Endothelial cell of umbilical vein (primary cell): ENCODE measurements around the gene TTL. TPM values are rescaled to one million over a fixed set of nuclear protein-coding genes. Genes with fewer than 3 reads are reported as not detected.

Source experiments
- BruUV-seq: library from RNA; stranded (reverse); fragments of 400-500 nt; replicated peaks from 2 replicates; lab custom pipeline; 2021; lab: Mats Ljungman, UMichigan
- CTCF ChIA-PET: fragments of 300-600, 350-600 bp; sonication (Branson Sonifier 250); formaldehyde crosslinking; loops from one replicate; lab custom pipeline; 2021; ENCODE audit warnings: antibody characterized with exemption, inconsistent platforms; lab: Charles Lee
- POLR2A ChIA-PET: fragments of 300-600, 350-600 bp; sonication (Branson Sonifier 250); formaldehyde crosslinking; loops from one replicate; lab custom pipeline; 2021; ENCODE audit warnings: antibody characterized with exemption, inconsistent platforms; lab: Charles Lee
- DNase-seq: peaks from one replicate; pipeline ENCODE4 v3.0.0-alpha.2; 2011; ENCODE audit warnings: low read depth, low spot score
- FAIRE-seq: peaks from 2 replicates; lab custom pipeline; 2011; peaks lifted over from hg19 to GRCh38; lab: Jason Lieb, UNC
- H2AFZ ChIP-seq: 2 replicates; pipeline ENCODE4 v1.6.0; 2012; ENCODE audit warnings: low read depth, low read length, control low read depth, inconsistent platforms
- H3K27ac ChIP-seq: 2 replicates; pipeline ENCODE4 v1.5.1; 2011; ENCODE audit warnings: low read depth, mild to moderate bottlenecking, control low read depth, low read length, moderate library complexity; ENCODE audit not compliant: insufficient read depth
- H3K27me3 ChIP-seq, 2 experiments: 2 replicates each; pipeline versions ENCODE4 v1.6.0 to v1.6.1; 2011; ENCODE audit warnings: low read length in 2 of 2, mixed read lengths in 1 of 2; ENCODE audit not compliant: control insufficient read depth in 2 of 2, insufficient read depth in 2 of 2
- H3K36me3 ChIP-seq, 2 experiments: 2 replicates in 1 of 2; 3 replicates in 1 of 2; pipeline ENCODE4 v1.5.1; 2011; ENCODE audit warnings: low read length in 2 of 2, mild to moderate bottlenecking in 1 of 2, moderate library complexity in 1 of 2; ENCODE audit not compliant: control insufficient read depth in 2 of 2, insufficient read depth in 2 of 2; ENCODE audit errors: extremely low read depth in 1 of 2
- H3K4me1 ChIP-seq: 3 replicates; pipeline ENCODE4 v1.5.1; 2011; ENCODE audit warnings: mild to moderate bottlenecking, low read length; ENCODE audit not compliant: control insufficient read depth, insufficient read depth; ENCODE audit errors: extremely low read depth
- H3K4me2 ChIP-seq: 2 replicates; pipeline ENCODE4 v1.6.1; 2011; ENCODE audit warnings: low read length, control low read depth, mixed read lengths; ENCODE audit not compliant: insufficient read depth
- H3K4me3 ChIP-seq, 3 experiments: fragments of 200-600 bp in 1 of 3; sonication (generic), shearing (Covaris generic) in 1 of 3; replicated peaks in 1 of 3; 2 replicates each; pipeline ENCODE4 v1.5.1; 2011 to 2016; ENCODE audit warnings: control low read depth in 3 of 3, low read length in 3 of 3, mild to moderate bottlenecking in 2 of 3, inconsistent platforms in 1 of 3, low read depth in 1 of 3, moderate library complexity in 1 of 3; ENCODE audit not compliant: insufficient read depth in 1 of 3
- H3K79me2 ChIP-seq: 2 replicates; pipeline ENCODE4 v1.6.0; 2012; ENCODE audit warnings: low read length, inconsistent platforms; ENCODE audit not compliant: control insufficient read depth, insufficient read depth
- H3K9ac ChIP-seq: replicated peaks from 2 replicates; pipeline ENCODE3; 2011; ENCODE audit warnings: low read length, control low read depth; ENCODE audit not compliant: insufficient read depth; ENCODE audit errors: extremely low read depth
- H3K9me1 ChIP-seq: replicated peaks from 3 replicates; pipeline ENCODE4 v1.6.0; 2011; ENCODE audit warnings: mild to moderate bottlenecking, low read length; ENCODE audit not compliant: control insufficient read depth, insufficient read depth; ENCODE audit errors: extremely low read depth
- H3K9me3 ChIP-seq: replicated peaks from 2 replicates; pipeline ENCODE4 v1.5.1; 2012; ENCODE audit warnings: low read length, inconsistent platforms; ENCODE audit not compliant: control insufficient read depth, insufficient read depth
- H4K20me1 ChIP-seq: replicated peaks from 2 replicates; pipeline ENCODE3; 2011; ENCODE audit warnings: mild to moderate bottlenecking, low read length; ENCODE audit not compliant: control insufficient read depth, insufficient read depth; ENCODE audit errors: extremely low read depth
- CTCF ChIP-seq, 2 donors: IDR thresholded peaks; 1 replicate in 1 of 2; 2 replicates in 1 of 2; pipeline ENCODE4 v1.5.1; 2011; ENCODE audit warnings: low read length in 2 of 2, mild to moderate bottlenecking in 2 of 2, moderate library complexity in 2 of 2, control low read depth in 1 of 2, inconsistent platforms in 1 of 2, low read depth in 1 of 2; ENCODE audit not compliant: insufficient read depth in 1 of 2; ENCODE audit errors: extremely low read depth in 1 of 2
- EZH2 ChIP-seq: IDR thresholded peaks from 2 replicates; pipeline ENCODE4 v1.6.1; 2012; ENCODE audit warnings: borderline replicate concordance, low read depth, mild to moderate bottlenecking, moderate library complexity, low read length, inconsistent platforms; ENCODE audit not compliant: severe bottlenecking
- FOS ChIP-seq: IDR thresholded peaks from 2 replicates; pipeline ENCODE4 v1.6.1; 2011; ENCODE audit warnings: mild to moderate bottlenecking, low read length, moderate library complexity, borderline replicate concordance; ENCODE audit not compliant: insufficient read depth
- GATA2 ChIP-seq: IDR thresholded peaks from 2 replicates; pipeline ENCODE4 v1.7.0; 2011; ENCODE audit warnings: low read depth, mild to moderate bottlenecking, moderate library complexity, mixed read lengths, low read length; ENCODE audit not compliant: insufficient read length, insufficient read depth
- JUN ChIP-seq: IDR thresholded peaks from 2 replicates; pipeline ENCODE4 v1.6.1; 2011; ENCODE audit warnings: borderline replicate concordance, low read depth; ENCODE audit not compliant: insufficient read length, insufficient read depth
- MAX ChIP-seq: IDR thresholded peaks from 2 replicates; pipeline ENCODE4 v1.6.1; 2011; ENCODE audit not compliant: insufficient read depth, insufficient read length
- MYC ChIP-seq: IDR thresholded peaks from one replicate; pipeline ENCODE4 v1.6.1; 2011; ENCODE audit warnings: mild to moderate bottlenecking, low read depth, low read length
- POLR2A ChIP-seq: IDR thresholded peaks from 2 replicates; pipeline ENCODE4 v1.6.1; 2012; ENCODE audit warnings: low read depth, mild to moderate bottlenecking, control low read depth, low read length
- POLR2AphosphoS5 ChIP-seq: IDR thresholded peaks from 2 replicates; pipeline ENCODE4 v1.6.1; 2012; ENCODE audit warnings: low read depth, mild to moderate bottlenecking, control low read depth, low read length, moderate library complexity; ENCODE audit not compliant: insufficient read depth
- dilution Hi-C: fragments of 300-500 bp; cut with MboI; formaldehyde crosslinking; loops from one replicate; pipeline ENCODE4 v1.15.0; 2019; ENCODE audit warnings: low sequenced_read_pairs; ENCODE audit not compliant: extremely low pct_ligation_motif_present
- intact Hi-C: fragments of 100-400 bp; cut with micrococcal nuclease; formaldehyde crosslinking; loops from one replicate; pipeline ENCODE4 v1.10.0; 2022
- polyA plus RNA-seq, 4 experiments: library from polyadenylated mRNA; depleted of rRNA in 3 of 4; stranded (reverse) in 3 of 4; unstranded in 1 of 4; fragments of >200 nt; gene quantifications; 2 replicates each; pipeline versions ENCODE4 v1.2.1 to v1.2.3, GENCODE V29; 2011 to 2012; ENCODE audit warnings: missing spikeins in 1 of 4
- total RNA-seq: library from RNA; stranded (reverse); gene quantifications from 2 replicates; pipeline ENCODE4 v1.2.3, GENCODE V29; 2021

The TTL gene
- total and polyA plus RNA-seq, 2 donors (not counting 3 experiments of a cell fraction or from before 2014, with no cell fraction given) = 21.9 to 66.8 TPM

- H3K9me1 ChIP-seq = no peaks in the 10 kb centered on the region
- no peaks in the 10 kb centered on the region for H4K20me1 ChIP-seq
- ChIA-PET POLR2A (no interaction called here), CTCF (no interaction called here)
- no peaks in the 10 kb centered on the region for H3K36me3 ChIP-seq
- no peak overlapping the region for H3K4me3 ChIP-seq
- DNase-seq = no peak
- no TSS peak for BruUV-seq
- no peak overlapping the region for H2AFZ ChIP-seq
- H3K9me3 ChIP-seq = no peaks in the 10 kb centered on the region
- intact Hi-C loops = no loop called here
- H3K9ac ChIP-seq = no peak overlapping the region
- dilution Hi-C loops = no loop called here
- peaks cover 0 to 14% of the 10 kb centered on the region in 2 experiments for H3K27me3 ChIP-seq
- no peak for FAIRE-seq
- no peaks in the 10 kb centered on the region for H3K4me1 ChIP-seq
- no peak overlapping the region for H3K27ac ChIP-seq
- no peaks in the 10 kb centered on the region for H3K79me2 ChIP-seq
- TF ChIP-seq MAX = no peak
- TF ChIP-seq CTCF (IDR thresholded peaks at IDR 0.05; ENCODE audit: extremely low read depth in 1 of 2, insufficient read depth in 1 of 2, low read depth in 1 of 2, low read length in 2 of 2) = no peak
- no peak for TF ChIP-seq FOS
- no peak for TF ChIP-seq EZH2
- TF ChIP-seq GATA2 = no peak
- TF ChIP-seq POLR2A = no peak
- no peak for TF ChIP-seq POLR2AphosphoS5
- TF ChIP-seq MYC = no peak
- TF ChIP-seq JUN = no peak
- no peak overlapping the region for H3K4me2 ChIP-seq
Observed at GRCh38 chr2:112459372-112459771, 22.6 kb upstream of the TTL start.
